Measurements from ENCODE around the gene CACNA1D. TPM values are rescaled to one million over a fixed set of nuclear protein-coding genes. Genes with fewer than 3 reads are reported as not detected.

Gene CACNA1D
- total and polyA plus RNA-seq, 2 donors (not counting 3 experiments of a cell fraction or from before 2014, with no cell fraction given) = 0.06 TPM; not detected in 1

- FAIRE-seq = no peak
- Histone ChIP-seq H3K27ac (ENCODE audit: insufficient read depth, low read depth, low read length) (no peak overlapping the region), H3K4me1 (ENCODE audit: control insufficient read depth, extremely low read depth, insufficient read depth, low read length) (no peaks in the 10 kb centered on the region), H2AFZ (ENCODE audit: low read depth, low read length) (no peak overlapping the region), H3K79me2 (ENCODE audit: control insufficient read depth, insufficient read depth, low read length) (no peaks in the 10 kb centered on the region), H3K9me1 (replicated peaks; ENCODE audit: control insufficient read depth, extremely low read depth, insufficient read depth, low read length) (no peaks in the 10 kb centered on the region), H3K4me2 (ENCODE audit: insufficient read depth, low read length) (no peak overlapping the region), H4K20me1 (replicated peaks; ENCODE audit: control insufficient read depth, extremely low read depth, insufficient read depth, low read length) (no peaks in the 10 kb centered on the region), H3K36me3 (ENCODE audit: control insufficient read depth in 2 of 2, extremely low read depth in 1 of 2, insufficient read depth in 2 of 2, low read length in 2 of 2) (no peaks in the 10 kb centered on the region), H3K9ac (replicated peaks; ENCODE audit: extremely low read depth, insufficient read depth, low read length) (no peak overlapping the region), H3K9me3 (replicated peaks; ENCODE audit: control insufficient read depth, insufficient read depth, low read length) (no peaks in the 10 kb centered on the region), H3K27me3 (ENCODE audit: control insufficient read depth in 2 of 2, insufficient read depth in 2 of 2, low read length in 2 of 2) (no peaks in the 10 kb centered on the region), H3K4me3 (replicated peaks in 1 of 3; ENCODE audit: insufficient read depth in 1 of 3, low read depth in 1 of 3, low read length in 3 of 3) (no peak overlapping the region)
- dilution Hi-C loops (cut with MboI; ENCODE audit: extremely low pct_ligation_motif_present, low sequenced_read_pairs) = no loop called here
- intact Hi-C loops (cut with micrococcal nuclease) = no loop called here
- POLR2A ChIA-PET = no interaction called here
- CTCF ChIA-PET = no interaction called here
- no TSS peak for BruUV-seq (replicated peaks)
- no peak for TF ChIP-seq MAX (IDR thresholded peaks at IDR 0.05; ENCODE audit: insufficient read depth, insufficient read length)
- no peak for TF ChIP-seq GATA2 (IDR thresholded peaks at IDR 0.05; ENCODE audit: insufficient read depth, insufficient read length, low read depth, low read length)
- no peak for TF ChIP-seq POLR2A (IDR thresholded peaks at IDR 0.05; ENCODE audit: low read depth, low read length)
- no peak for TF ChIP-seq EZH2 (IDR thresholded peaks at IDR 0.05; ENCODE audit: borderline replicate concordance, low read depth, low read length, severe bottlenecking)
- TF ChIP-seq MYC (IDR thresholded peaks at IDR 0.05; ENCODE audit: low read depth, low read length) = no peak
- TF ChIP-seq FOS (IDR thresholded peaks at IDR 0.05; ENCODE audit: borderline replicate concordance, insufficient read depth, low read length) = no peak
- TF ChIP-seq POLR2AphosphoS5 (IDR thresholded peaks at IDR 0.05; ENCODE audit: insufficient read depth, low read depth, low read length) = no peak
- no peak for TF ChIP-seq JUN (IDR thresholded peaks at IDR 0.05; ENCODE audit: borderline replicate concordance, insufficient read depth, insufficient read length, low read depth)
- TF ChIP-seq CTCF (IDR thresholded peaks at IDR 0.05; ENCODE audit: extremely low read depth in 1 of 2, insufficient read depth in 1 of 2, low read depth in 1 of 2, low read length in 2 of 2) = no peak
- no peak for DNase-seq (ENCODE audit: low read depth, low spot score)
Measured at GRCh38 chr3:53818221-53819162, 324.1 kb downstream of the CACNA1D start.
